ENCODE data around the gene ADAM21. TPM values are rescaled to one million over a fixed set of nuclear protein-coding genes. Genes with fewer than 3 reads are reported as not detected.

The ADAM21 gene
- total RNA-seq, 1 donor from 2014 or later: not detected

Other genes with a start within 250 kb of the ADAM21 start
- gene COX16, start 92.5 kb upstream of the ADAM21 start, total RNA-seq: 67.0 and 69.7 TPM in 2 replicates
- 0.69 and 0.98 TPM in 2 replicates for gene SYNJ2BP, start 35.1 kb upstream of the ADAM21 start, total RNA-seq
- gene ADAM20, start 82.8 kb downstream of the ADAM21 start, total RNA-seq: 0.25 and 0.39 TPM in 2 replicates
- gene MED6, start 148.5 kb downstream of the ADAM21 start, total RNA-seq: 52.2 and 58.2 TPM in 2 replicates
- gene TTC9, start 189.7 kb downstream of the ADAM21 start, total RNA-seq: 6.1 and 6.6 TPM in 2 replicates